ENCODE measurements around the gene WASF3. TPM values are rescaled to one million over a fixed set of nuclear protein-coding genes. Genes with fewer than 3 reads are reported as not detected.

The WASF3 gene
- total RNA-seq, 1 experiment from 2014 or later, result 3.4 TPM

DNA sequence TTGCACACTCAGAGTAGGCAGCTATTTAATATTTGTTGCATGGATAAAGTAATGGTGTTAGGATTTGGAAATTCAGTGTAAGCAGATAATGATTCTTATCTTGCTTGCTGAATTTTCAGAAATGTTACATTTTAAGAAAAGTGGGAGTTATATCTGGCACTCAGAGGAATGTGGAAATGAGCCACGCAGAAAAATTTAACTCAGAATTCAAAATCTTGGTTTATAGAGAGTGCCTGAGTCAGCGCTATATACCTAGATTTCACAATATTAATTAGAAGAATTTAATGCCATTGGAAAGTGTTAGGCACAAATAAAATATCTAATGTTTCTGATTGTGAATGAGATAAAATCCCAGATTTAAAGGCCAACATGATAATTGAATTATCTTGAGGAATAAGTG lies 106.8 kb downstream of the WASF3 start:
- BruUV-seq (replicated peaks), result no TSS peak

More for the DNA sequence above, 106.8 kb downstream of the WASF3 start:
- ChIA-PET POLR2A (no interaction called here), CTCF (interaction anchor here (0.9 to 1.5 kb wide), 2 partner anchors 34 to 35 kb away, joined by 3 to 6 read pairs; no protein-coding TSS in a partner anchor), RAD21 (ENCODE audit: low non-redundant PET in 1 of 2, low total read pairs in 2 of 2, uncharacterized antibody in 2 of 2, unreplicated experiment in 2 of 2) (no interaction called here)
- no peaks in the 10 kb centered on the region for H3K9me3 ChIP-seq (ENCODE audit: control insufficient read depth in 1 of 2, insufficient read depth in 1 of 2, low read depth in 1 of 2, low read length in 2 of 2)
- no peaks in the 10 kb centered on the region for H4K20me1 ChIP-seq (ENCODE audit: insufficient read depth)
- intact Hi-C loops (cut with micrococcal nuclease), result no loop called here
- H3K9ac ChIP-seq (ENCODE audit: low read length), result no peak overlapping the region
- no peak overlapping the region for H3K4me3 ChIP-seq (replicated peaks in 1 of 2; ENCODE audit: low read depth in 1 of 2, low read length in 2 of 2)
- H3K9me2 ChIP-seq (ENCODE audit: insufficient read depth), result no peaks in the 10 kb centered on the region
- ATAC-seq, result no peak
- no peak overlapping the region for H3K27ac ChIP-seq (ENCODE audit: low read depth, low read length)
- no peak overlapping the region for H3K4me2 ChIP-seq (ENCODE audit: low read length)
- peaks cover 18% of the 10 kb centered on the region; the same call in 1 of the 2 replicates for H3K27me3 ChIP-seq (ENCODE audit: insufficient read depth, low read length)
- no peak for DNase-seq (ENCODE audit: low read depth, low spot score)
- no peaks in the 10 kb centered on the region for H3K36me3 ChIP-seq (ENCODE audit: control insufficient read depth in 1 of 2, insufficient read depth in 2 of 2, low read length in 2 of 2)
- H3K4me1 ChIP-seq (ENCODE audit: control insufficient read depth in 1 of 2, insufficient read depth in 2 of 2, low read length in 2 of 2), result peaks cover 0 to 4% of the 10 kb centered on the region in 2 experiments; a peak in 2 of 4 replicates
- no peak overlapping the region for H2AFZ ChIP-seq (ENCODE audit: low read depth, low read length, poor library complexity, severe bottlenecking)
- H3K79me2 ChIP-seq (ENCODE audit: insufficient read depth, low read length), result no peaks in the 10 kb centered on the region
- TF ChIP-seq, protein P1, sequence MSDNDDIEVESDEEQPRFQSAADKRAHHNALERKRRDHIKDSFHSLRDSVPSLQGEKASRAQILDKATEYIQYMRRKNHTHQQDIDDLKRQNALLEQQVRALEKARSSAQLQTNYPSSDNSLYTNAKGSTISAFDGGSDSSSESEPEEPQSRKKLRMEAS (IDR thresholded peaks at IDR 0.05), result no peak
- TF ChIP-seq ZNF274 (IDR thresholded peaks at IDR 0.05; ENCODE audit: low read depth, low read length), result no peak
- no peak for TF ChIP-seq SP1 (IDR thresholded peaks at IDR 0.05; ENCODE audit: low read depth)
- TF ChIP-seq EGR1 (IDR thresholded peaks at IDR 0.05; ENCODE audit: low read depth), result no peak
- TF ChIP-seq, protein P2, sequence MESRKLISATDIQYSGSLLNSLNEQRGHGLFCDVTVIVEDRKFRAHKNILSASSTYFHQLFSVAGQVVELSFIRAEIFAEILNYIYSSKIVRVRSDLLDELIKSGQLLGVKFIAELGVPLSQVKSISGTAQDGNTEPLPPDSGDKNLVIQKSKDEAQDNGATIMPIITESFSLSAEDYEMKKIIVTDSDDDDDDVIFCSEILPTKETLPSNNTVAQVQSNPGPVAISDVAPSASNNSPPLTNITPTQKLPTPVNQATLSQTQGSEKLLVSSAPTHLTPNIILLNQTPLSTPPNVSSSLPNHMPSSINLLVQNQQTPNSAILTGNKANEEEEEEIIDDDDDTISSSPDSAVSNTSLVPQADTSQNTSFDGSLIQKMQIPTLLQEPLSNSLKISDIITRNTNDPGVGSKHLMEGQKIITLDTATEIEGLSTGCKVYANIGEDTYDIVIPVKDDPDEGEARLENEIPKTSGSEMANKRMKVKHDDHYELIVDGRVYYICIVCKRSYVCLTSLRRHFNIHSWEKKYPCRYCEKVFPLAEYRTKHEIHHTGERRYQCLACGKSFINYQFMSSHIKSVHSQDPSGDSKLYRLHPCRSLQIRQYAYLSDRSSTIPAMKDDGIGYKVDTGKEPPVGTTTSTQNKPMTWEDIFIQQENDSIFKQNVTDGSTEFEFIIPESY (IDR thresholded peaks at IDR 0.05; ENCODE audit: extremely low read depth, insufficient replicate concordance, low read length), result no peak
- TF ChIP-seq SIN3A (IDR thresholded peaks at IDR 0.05; ENCODE audit: low read depth), result no peak
- TF ChIP-seq, protein P3, sequence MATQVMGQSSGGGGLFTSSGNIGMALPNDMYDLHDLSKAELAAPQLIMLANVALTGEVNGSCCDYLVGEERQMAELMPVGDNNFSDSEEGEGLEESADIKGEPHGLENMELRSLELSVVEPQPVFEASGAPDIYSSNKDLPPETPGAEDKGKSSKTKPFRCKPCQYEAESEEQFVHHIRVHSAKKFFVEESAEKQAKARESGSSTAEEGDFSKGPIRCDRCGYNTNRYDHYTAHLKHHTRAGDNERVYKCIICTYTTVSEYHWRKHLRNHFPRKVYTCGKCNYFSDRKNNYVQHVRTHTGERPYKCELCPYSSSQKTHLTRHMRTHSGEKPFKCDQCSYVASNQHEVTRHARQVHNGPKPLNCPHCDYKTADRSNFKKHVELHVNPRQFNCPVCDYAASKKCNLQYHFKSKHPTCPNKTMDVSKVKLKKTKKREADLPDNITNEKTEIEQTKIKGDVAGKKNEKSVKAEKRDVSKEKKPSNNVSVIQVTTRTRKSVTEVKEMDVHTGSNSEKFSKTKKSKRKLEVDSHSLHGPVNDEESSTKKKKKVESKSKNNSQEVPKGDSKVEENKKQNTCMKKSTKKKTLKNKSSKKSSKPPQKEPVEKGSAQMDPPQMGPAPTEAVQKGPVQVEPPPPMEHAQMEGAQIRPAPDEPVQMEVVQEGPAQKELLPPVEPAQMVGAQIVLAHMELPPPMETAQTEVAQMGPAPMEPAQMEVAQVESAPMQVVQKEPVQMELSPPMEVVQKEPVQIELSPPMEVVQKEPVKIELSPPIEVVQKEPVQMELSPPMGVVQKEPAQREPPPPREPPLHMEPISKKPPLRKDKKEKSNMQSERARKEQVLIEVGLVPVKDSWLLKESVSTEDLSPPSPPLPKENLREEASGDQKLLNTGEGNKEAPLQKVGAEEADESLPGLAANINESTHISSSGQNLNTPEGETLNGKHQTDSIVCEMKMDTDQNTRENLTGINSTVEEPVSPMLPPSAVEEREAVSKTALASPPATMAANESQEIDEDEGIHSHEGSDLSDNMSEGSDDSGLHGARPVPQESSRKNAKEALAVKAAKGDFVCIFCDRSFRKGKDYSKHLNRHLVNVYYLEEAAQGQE (IDR thresholded peaks at IDR 0.05; ENCODE audit: low read depth), result no peak
